Effector CD4-positive, alpha-beta T cell (primary cell): ENCODE measurements around the gene MYL4.
"Not testable (repeated sequence)": the region's sequence is repeated elsewhere in the genome, so short reads cannot be mapped to it uniquely, and the experiment has no call there.

Experiments
- DNase-seq: peaks from one replicate; pipeline ENCODE4 v3.0.0-alpha.2; 2020

MYL4 gene

GRCh38 chr17:47222047-47222446 is 12.9 kb downstream of the MYL4 start:
- DNase-seq: no peak

- no peak for DNase-seq
These were observed 13.9 kb downstream of the MYL4 start for GRCh38 chr17:47223007-47223406.

- no peak for DNase-seq
These were observed 14.3 kb downstream of the MYL4 start for GRCh38 chr17:47223460-47223859.

GRCh38 chr17:47224077-47224476 is 14.9 kb downstream of the MYL4 start:
- not testable (repeated sequence) for DNase-seq

- DNase-seq: no peak
These were observed 15.8 kb downstream of the MYL4 start for GRCh38 chr17:47224966-47225365.

- no peak for DNase-seq
These were observed 16.3 kb downstream of the MYL4 start for GRCh38 chr17:47225436-47225858.

- DNase-seq: no peak
These were observed 17.0 kb downstream of the MYL4 start for GRCh38 chr17:47225911-47226688.

- no peak for DNase-seq
These were observed 18.7 kb downstream of the MYL4 start for GRCh38 chr17:47227862-47228261.

- peak; percentile 50 for DNase-seq
These were observed 20.6 kb downstream of the MYL4 start for GRCh38 chr17:47229535-47230443.

GRCh38 chr17:47230864-47231263 is 21.7 kb downstream of the MYL4 start:
- DNase-seq: no peak

GRCh38 chr17:47231334-47231733 is 22.2 kb downstream of the MYL4 start:
- no peak for DNase-seq

GRCh38 chr17:47231866-47232265 is 22.7 kb downstream of the MYL4 start:
- no peak for DNase-seq

- no peak for DNase-seq
These were observed 23.3 kb downstream of the MYL4 start for GRCh38 chr17:47232465-47232864.

GRCh38 chr17:47235506-47235905 is 26.4 kb downstream of the MYL4 start:
- no peak for DNase-seq

- DNase-seq: no peak
These were observed 26.8 kb downstream of the MYL4 start for GRCh38 chr17:47235923-47236322.

GRCh38 chr17:47237841-47238240 is 28.7 kb downstream of the MYL4 start:
- DNase-seq: no peak

GRCh38 chr17:47238321-47239010 is 29.3 kb downstream of the MYL4 start:
- DNase-seq: no peak

GRCh38 chr17:47239619-47239966 is 30.4 kb downstream of the MYL4 start:
- DNase-seq: no peak

GRCh38 chr17:47239967-47240651 is 31.0 kb downstream of the MYL4 start:
- DNase-seq: no peak

GRCh38 chr17:47240806-47241205 is 31.7 kb downstream of the MYL4 start:
- no peak for DNase-seq

GRCh38 chr17:47242648-47243047 is 33.5 kb downstream of the MYL4 start:
- DNase-seq: no peak

- DNase-seq: no peak
These were observed 34.8 kb downstream of the MYL4 start for GRCh38 chr17:47243737-47244598.
